ENCODE data around the gene LENG8. TPM values are rescaled to one million over a fixed set of nuclear protein-coding genes. Genes with fewer than 3 reads are reported as not detected.

Gene LENG8
- total RNA-seq, 1 experiment from 2014 or later, result 55.5 TPM

- Histone ChIP-seq H3F3A (ENCODE audit: low read length, unreplicated experiment) (no peaks in the 10 kb centered on the region), H3K9me2 (replicated peaks; ENCODE audit: low read length) (no peaks in the 10 kb centered on the region), H3K27ac (ENCODE audit: low read length) (no peak overlapping the region), H3K9ac (ENCODE audit: low read length) (no peak overlapping the region), H3K9me3 (ENCODE audit: low read length) (no peaks in the 10 kb centered on the region), H3K27me3 (ENCODE audit: low read length) (no peaks in the 10 kb centered on the region), H3K36me3 (ENCODE audit: low read depth, low read length) (peaks cover 86% of the 10 kb centered on the region), H2AFZ (ENCODE audit: low read length) (no peak overlapping the region), H4K20me1 (ENCODE audit: low read length) (peaks cover 48% of the 10 kb centered on the region), H3K4me1 (ENCODE audit: insufficient read depth, low read length) (peaks cover 2% of the 10 kb centered on the region; the same call in 1 of the 2 replicates), H3K4me3 (ENCODE audit: low read length) (no peak overlapping the region), H3K79me2 (ENCODE audit: low read length) (peaks cover 79% of the 10 kb centered on the region), H3K4me2 (ENCODE audit: low read length) (no peak overlapping the region)
- ChIA-PET CTCF (no interaction called here), POLR2A (ENCODE audit: unreplicated experiment) (no interaction called here)
- intact Hi-C loops (cut with micrococcal nuclease), result no loop called here
- ATAC-seq (no peak), DNase-seq (no peak)
- TF ChIP-seq EZH2phosphoT487 (IDR thresholded peaks at IDR 0.05; ENCODE audit: borderline replicate concordance, low read length) (no peak), EZH2 (IDR thresholded peaks at IDR 0.05; ENCODE audit: low read length, unreplicated experiment) (no peak)
- TF ChIP-seq, protein P1, sequence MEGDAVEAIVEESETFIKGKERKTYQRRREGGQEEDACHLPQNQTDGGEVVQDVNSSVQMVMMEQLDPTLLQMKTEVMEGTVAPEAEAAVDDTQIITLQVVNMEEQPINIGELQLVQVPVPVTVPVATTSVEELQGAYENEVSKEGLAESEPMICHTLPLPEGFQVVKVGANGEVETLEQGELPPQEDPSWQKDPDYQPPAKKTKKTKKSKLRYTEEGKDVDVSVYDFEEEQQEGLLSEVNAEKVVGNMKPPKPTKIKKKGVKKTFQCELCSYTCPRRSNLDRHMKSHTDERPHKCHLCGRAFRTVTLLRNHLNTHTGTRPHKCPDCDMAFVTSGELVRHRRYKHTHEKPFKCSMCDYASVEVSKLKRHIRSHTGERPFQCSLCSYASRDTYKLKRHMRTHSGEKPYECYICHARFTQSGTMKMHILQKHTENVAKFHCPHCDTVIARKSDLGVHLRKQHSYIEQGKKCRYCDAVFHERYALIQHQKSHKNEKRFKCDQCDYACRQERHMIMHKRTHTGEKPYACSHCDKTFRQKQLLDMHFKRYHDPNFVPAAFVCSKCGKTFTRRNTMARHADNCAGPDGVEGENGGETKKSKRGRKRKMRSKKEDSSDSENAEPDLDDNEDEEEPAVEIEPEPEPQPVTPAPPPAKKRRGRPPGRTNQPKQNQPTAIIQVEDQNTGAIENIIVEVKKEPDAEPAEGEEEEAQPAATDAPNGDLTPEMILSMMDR (conservative IDR thresholded peaks at IDR 0.05; ENCODE audit: low read depth, low read length), result no peak
- BruUV-seq (replicated peaks), result no TSS peak
These were observed 7.7 kb downstream of the LENG8 start for GRCh38 chr19:54456423-54457373.

- H3K4me3 ChIP-seq (ENCODE audit: low read length), result no peak overlapping the region
- H3K4me1 ChIP-seq (ENCODE audit: insufficient read depth, low read length), result peaks cover 13% of the 10 kb centered on the region
- ChIA-PET CTCF (no interaction called here), POLR2A (ENCODE audit: unreplicated experiment) (interaction anchor here (0.6 kb wide), 1 partner anchor 181 kb away, joined by 4 read pairs; no protein-coding TSS in a partner anchor)
- H3F3A ChIP-seq (ENCODE audit: low read length, unreplicated experiment), result no peaks in the 10 kb centered on the region
- H3K27ac ChIP-seq (ENCODE audit: low read length), result no peak overlapping the region
- H3K79me2 ChIP-seq (ENCODE audit: low read length), result peaks cover 79% of the 10 kb centered on the region
- no peaks in the 10 kb centered on the region for H3K9me3 ChIP-seq (ENCODE audit: low read length)
- TF ChIP-seq, protein P1 (conservative IDR thresholded peaks at IDR 0.05; ENCODE audit: low read depth, low read length), result no peak
- TF ChIP-seq EZH2 (IDR thresholded peaks at IDR 0.05; ENCODE audit: low read length, unreplicated experiment), result no peak
- TF ChIP-seq EZH2phosphoT487 (IDR thresholded peaks at IDR 0.05; ENCODE audit: borderline replicate concordance, low read length), result no peak
- H3K36me3 ChIP-seq (ENCODE audit: low read depth, low read length), result peaks cover 77% of the 10 kb centered on the region
- no peaks in the 10 kb centered on the region for H3K9me2 ChIP-seq (replicated peaks; ENCODE audit: low read length)
- ATAC-seq (no peak), DNase-seq (no peak)
- H3K27me3 ChIP-seq (ENCODE audit: low read length), result no peaks in the 10 kb centered on the region
- H4K20me1 ChIP-seq (ENCODE audit: low read length), result peaks cover 35% of the 10 kb centered on the region
- intact Hi-C loops (cut with micrococcal nuclease), result no loop called here
- H2AFZ ChIP-seq (ENCODE audit: low read length), result no peak overlapping the region
- H3K9ac ChIP-seq (ENCODE audit: low read length), result no peak overlapping the region
- BruUV-seq (replicated peaks), result TSS peak; percentile 5
- H3K4me2 ChIP-seq (ENCODE audit: low read length), result no peak overlapping the region
These were observed 9.0 kb downstream of the LENG8 start for GRCh38 chr19:54457773-54458647.

Data from PC-3 (cell line).